AG09319 (cell line): Measurements from ENCODE around the gene ZIC2.
"Not testable (repeated sequence)": the region's sequence is repeated elsewhere in the genome, so short reads cannot be mapped to it uniquely, and the experiment has no call there.

Experiments used
- DNase-seq: peaks from one replicate; pipeline ENCODE4 v3.0.0-alpha.2; 2010; ENCODE audit warnings: low read depth; ENCODE audit errors: extremely low read depth
- CTCF ChIP-seq: IDR thresholded peaks from 2 replicates; pipeline ENCODE4 v1.5.1; 2011; ENCODE audit warnings: low read depth, mild to moderate bottlenecking, inconsistent platforms, low read length, moderate library complexity

The ZIC2 gene

GRCh38 chr13:100029933-100030332 lies 48.3 kb downstream of the ZIC2 start:
- no peak for TF ChIP-seq CTCF
- no peak for DNase-seq

- DNase-seq: not testable (repeated sequence)
Measured at GRCh38 chr13:100032642-100033041, 51.1 kb downstream of the ZIC2 start.

GRCh38 chr13:100035936-100036335 lies 54.4 kb downstream of the ZIC2 start:
- no peak for TF ChIP-seq CTCF
- DNase-seq: no peak
